ENCODE data around the gene CATSPERE. TPM values are rescaled to one million over a fixed set of nuclear protein-coding genes. Genes with fewer than 3 reads are reported as not detected.

CATSPERE gene
- total RNA-seq, 2 donors from 2014 or later = 0.22 to 0.27 TPM

- no peak for TF ChIP-seq CTCF (IDR thresholded peaks at IDR 0.05)
- no peak for DNase-seq
- Histone ChIP-seq H3K27me3 (no peaks in the 10 kb centered on the region), H3K9ac (ENCODE audit: low read depth in 2 of 2, low read length in 2 of 2) (no peak overlapping the region), H3K9me3 (no peaks in the 10 kb centered on the region), H3K4me3 (no peak overlapping the region), H3K27ac (no peak overlapping the region), H3K36me3 (no peaks in the 10 kb centered on the region), H3K4me1 (no peaks in the 10 kb centered on the region)
- intact Hi-C loops (cut with DNase I) = no loop called here
Measured at GRCh38 chr1:244502630-244503029, 41.6 kb downstream of the CATSPERE start.

GRCh38 chr1:244513493-244513892 is 52.4 kb downstream of the CATSPERE start:
- no peak for DNase-seq
- Histone ChIP-seq H3K4me1 (no peaks in the 10 kb centered on the region), H3K9ac (ENCODE audit: low read depth in 2 of 2, low read length in 2 of 2) (no peak overlapping the region), H3K27ac (no peak overlapping the region), H3K36me3 (no peaks in the 10 kb centered on the region), H3K27me3 (no peaks in the 10 kb centered on the region), H3K4me3 (no peak overlapping the region), H3K9me3 (no peaks in the 10 kb centered on the region)
- TF ChIP-seq CTCF (IDR thresholded peaks at IDR 0.05) = no peak
- intact Hi-C loops (cut with DNase I) = no loop called here

- H3K27ac ChIP-seq = no peak overlapping the region
- intact Hi-C loops (cut with DNase I) = no loop called here
- no peak overlapping the region for H3K4me3 ChIP-seq
- no peaks in the 10 kb centered on the region for H3K9me3 ChIP-seq
- no peaks in the 10 kb centered on the region for H3K27me3 ChIP-seq
- no peaks in the 10 kb centered on the region for H3K36me3 ChIP-seq
- H3K4me1 ChIP-seq = no peaks in the 10 kb centered on the region
- no peak for DNase-seq
- no peak for TF ChIP-seq CTCF (IDR thresholded peaks at IDR 0.05)
- H3K9ac ChIP-seq (ENCODE audit: low read depth in 2 of 2, low read length in 2 of 2) = no peak overlapping the region
Measured at GRCh38 chr1:244515680-244516079, 54.6 kb downstream of the CATSPERE start.

- H3K4me1 ChIP-seq = no peaks in the 10 kb centered on the region
- TF ChIP-seq CTCF (IDR thresholded peaks at IDR 0.05) = no peak
- H3K27me3 ChIP-seq = no peaks in the 10 kb centered on the region
- no peak for DNase-seq
- H3K36me3 ChIP-seq = no peaks in the 10 kb centered on the region
- H3K4me3 ChIP-seq = no peak overlapping the region
- intact Hi-C loops (cut with DNase I) = no loop called here
- H3K9ac ChIP-seq (ENCODE audit: low read depth in 2 of 2, low read length in 2 of 2) = no peak overlapping the region
- no peaks in the 10 kb centered on the region for H3K9me3 ChIP-seq
- no peak overlapping the region for H3K27ac ChIP-seq
Measured at GRCh38 chr1:244536316-244536715, 75.2 kb downstream of the CATSPERE start.

GRCh38 chr1:244545511-244545910 is 84.4 kb downstream of the CATSPERE start:
- Histone ChIP-seq H3K9ac (ENCODE audit: low read depth in 2 of 2, low read length in 2 of 2) (no peak overlapping the region), H3K4me1 (no peaks in the 10 kb centered on the region), H3K4me3 (no peak overlapping the region), H3K27ac (no peak overlapping the region), H3K27me3 (no peaks in the 10 kb centered on the region), H3K9me3 (no peaks in the 10 kb centered on the region), H3K36me3 (no peaks in the 10 kb centered on the region)
- DNase-seq = no peak
- TF ChIP-seq CTCF (IDR thresholded peaks at IDR 0.05) = no peak
- intact Hi-C loops (cut with DNase I) = no loop called here

Data from colonic mucosa (tissue), 4 donors.